GM21367 (cell line): ENCODE results near the gene C1orf21.

ENCODE experiments used
- ATAC-seq: cut with Tn5 transposase; IDR thresholded peaks from one replicate; pipeline ENCODE4 v1.9.1; 2021; ENCODE audit not compliant: unreplicated experiment

Gene C1orf21

GRCh38 chr1:184510110-184510509, 123.3 kb downstream of the C1orf21 start:
- ATAC-seq, result no peak

- ATAC-seq, result no peak
These were observed 125.9 kb downstream of the C1orf21 start for GRCh38 chr1:184512724-184513123.

GRCh38 chr1:184513421-184513820, 126.6 kb downstream of the C1orf21 start:
- ATAC-seq, result no peak

GRCh38 chr1:184513966-184514365, 127.1 kb downstream of the C1orf21 start:
- no peak for ATAC-seq

GRCh38 chr1:184514447-184514846, 127.6 kb downstream of the C1orf21 start:
- ATAC-seq, result no peak

- ATAC-seq, result no peak
These were observed 130.3 kb downstream of the C1orf21 start for GRCh38 chr1:184517130-184517529.

GRCh38 chr1:184518736-184519357, 132.0 kb downstream of the C1orf21 start:
- ATAC-seq, result no peak

GRCh38 chr1:184520336-184520735, 133.5 kb downstream of the C1orf21 start:
- no peak for ATAC-seq

GRCh38 chr1:184524248-184524647, 137.4 kb downstream of the C1orf21 start:
- no peak for ATAC-seq

- no peak for ATAC-seq
These were observed 140.6 kb downstream of the C1orf21 start for GRCh38 chr1:184527402-184527801.

- ATAC-seq, result no peak
These were observed 143.4 kb downstream of the C1orf21 start for GRCh38 chr1:184530226-184530625.

- no peak for ATAC-seq
These were observed 144.5 kb downstream of the C1orf21 start for GRCh38 chr1:184531296-184531695.

GRCh38 chr1:184532199-184532598, 145.4 kb downstream of the C1orf21 start:
- no peak for ATAC-seq

GRCh38 chr1:184533049-184533448, 146.2 kb downstream of the C1orf21 start:
- no peak for ATAC-seq

GRCh38 chr1:184533915-184534314, 147.1 kb downstream of the C1orf21 start:
- no peak for ATAC-seq

- no peak for ATAC-seq
These were observed 147.9 kb downstream of the C1orf21 start for GRCh38 chr1:184534690-184535089.

- no peak for ATAC-seq
These were observed 148.6 kb downstream of the C1orf21 start for GRCh38 chr1:184535191-184535970.

- ATAC-seq, result no peak
These were observed 149.6 kb downstream of the C1orf21 start for GRCh38 chr1:184536246-184536985.

- ATAC-seq, result no peak
These were observed 152.8 kb downstream of the C1orf21 start for GRCh38 chr1:184539580-184539979.

- no peak for ATAC-seq
These were observed 154.8 kb downstream of the C1orf21 start for GRCh38 chr1:184541537-184542152.

- ATAC-seq, result no peak
These were observed 155.5 kb downstream of the C1orf21 start for GRCh38 chr1:184542291-184542690.
